ENCODE measurements around the gene KLHL3.

DNA sequence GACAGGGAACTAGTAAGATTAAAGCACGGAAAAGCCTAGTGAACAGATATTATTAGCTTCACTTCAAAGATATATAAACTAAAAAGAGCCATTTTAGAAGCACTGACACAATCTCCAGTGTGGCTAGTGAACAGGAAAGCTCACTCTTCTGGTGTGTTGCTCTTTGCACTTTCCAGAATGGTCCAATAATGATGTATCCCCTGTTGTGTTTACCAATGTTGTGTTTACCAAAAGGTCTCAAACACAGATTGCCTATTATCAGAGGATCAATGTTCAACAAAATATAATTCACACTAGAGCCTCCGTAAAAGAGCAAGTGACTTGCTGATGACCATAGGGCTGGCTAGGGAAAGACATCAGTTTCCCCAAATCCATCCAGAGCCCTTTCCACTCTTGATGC is 11.6 kb downstream of the KLHL3 start:
- TF ChIP-seq, protein P1, sequence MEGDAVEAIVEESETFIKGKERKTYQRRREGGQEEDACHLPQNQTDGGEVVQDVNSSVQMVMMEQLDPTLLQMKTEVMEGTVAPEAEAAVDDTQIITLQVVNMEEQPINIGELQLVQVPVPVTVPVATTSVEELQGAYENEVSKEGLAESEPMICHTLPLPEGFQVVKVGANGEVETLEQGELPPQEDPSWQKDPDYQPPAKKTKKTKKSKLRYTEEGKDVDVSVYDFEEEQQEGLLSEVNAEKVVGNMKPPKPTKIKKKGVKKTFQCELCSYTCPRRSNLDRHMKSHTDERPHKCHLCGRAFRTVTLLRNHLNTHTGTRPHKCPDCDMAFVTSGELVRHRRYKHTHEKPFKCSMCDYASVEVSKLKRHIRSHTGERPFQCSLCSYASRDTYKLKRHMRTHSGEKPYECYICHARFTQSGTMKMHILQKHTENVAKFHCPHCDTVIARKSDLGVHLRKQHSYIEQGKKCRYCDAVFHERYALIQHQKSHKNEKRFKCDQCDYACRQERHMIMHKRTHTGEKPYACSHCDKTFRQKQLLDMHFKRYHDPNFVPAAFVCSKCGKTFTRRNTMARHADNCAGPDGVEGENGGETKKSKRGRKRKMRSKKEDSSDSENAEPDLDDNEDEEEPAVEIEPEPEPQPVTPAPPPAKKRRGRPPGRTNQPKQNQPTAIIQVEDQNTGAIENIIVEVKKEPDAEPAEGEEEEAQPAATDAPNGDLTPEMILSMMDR (conservative IDR thresholded peaks at IDR 0.05), result no peak
- no peak for TF ChIP-seq EZH2 (IDR thresholded peaks at IDR 0.05; ENCODE audit: low read depth)

Data from PC-9 (cell line).